ENCODE data around the gene AGR3. TPM values are rescaled to one million over a fixed set of nuclear protein-coding genes. Genes with fewer than 3 reads are reported as not detected.

The AGR3 gene
- total RNA-seq, 1 donor from 2014 or later, result not detected

GRCh38 chr7:16900209-16900768 is 18.5 kb upstream of the AGR3 start:
- Mint-ChIP-seq H3K4me3 (ENCODE audit: unreplicated experiment) (no peak overlapping the region), H3K27me3 (ENCODE audit: unreplicated experiment) (no peaks in the 10 kb centered on the region), H3K27ac (ENCODE audit: unreplicated experiment) (no peak overlapping the region), H3K9me3 (ENCODE audit: unreplicated experiment) (no peaks in the 10 kb centered on the region), H3K36me3 (ENCODE audit: low read depth, unreplicated experiment) (no peaks in the 10 kb centered on the region), H3K4me1 (ENCODE audit: unreplicated experiment) (peaks cover 3% of the 10 kb centered on the region)
- no peak for TF ChIP-seq CTCF (IDR thresholded peaks at IDR 0.05; ENCODE audit: unreplicated experiment)
- DNase-seq (ENCODE audit: low spot score), result no peak

GRCh38 chr7:16891874-16892643 is 10.3 kb upstream of the AGR3 start:
- peaks cover 2% of the 10 kb centered on the region for H3K4me1 Mint-ChIP-seq (ENCODE audit: unreplicated experiment)
- no peak overlapping the region for H3K27ac Mint-ChIP-seq (ENCODE audit: unreplicated experiment)
- H3K9me3 Mint-ChIP-seq (ENCODE audit: unreplicated experiment), result no peaks in the 10 kb centered on the region
- H3K4me3 Mint-ChIP-seq (ENCODE audit: unreplicated experiment), result no peak overlapping the region
- H3K27me3 Mint-ChIP-seq (ENCODE audit: unreplicated experiment), result no peaks in the 10 kb centered on the region
- no peaks in the 10 kb centered on the region for H3K36me3 Mint-ChIP-seq (ENCODE audit: low read depth, unreplicated experiment)
- TF ChIP-seq CTCF (IDR thresholded peaks at IDR 0.05; ENCODE audit: unreplicated experiment), result no peak
- DNase-seq (ENCODE audit: low spot score), result no peak

GRCh38 chr7:16891338-16891737 is 9.6 kb upstream of the AGR3 start:
- Mint-ChIP-seq H3K4me3 (ENCODE audit: unreplicated experiment) (no peak overlapping the region), H3K4me1 (ENCODE audit: unreplicated experiment) (peaks cover 2% of the 10 kb centered on the region), H3K27ac (ENCODE audit: unreplicated experiment) (no peak overlapping the region), H3K9me3 (ENCODE audit: unreplicated experiment) (no peaks in the 10 kb centered on the region), H3K27me3 (ENCODE audit: unreplicated experiment) (no peaks in the 10 kb centered on the region), H3K36me3 (ENCODE audit: low read depth, unreplicated experiment) (no peaks in the 10 kb centered on the region)
- DNase-seq (ENCODE audit: low spot score), result peak; percentile 37
- TF ChIP-seq CTCF (IDR thresholded peaks at IDR 0.05; ENCODE audit: unreplicated experiment), result no peak

- no peak overlapping the region for H3K27ac Mint-ChIP-seq (ENCODE audit: unreplicated experiment)
- DNase-seq (ENCODE audit: low spot score), result no peak
- TF ChIP-seq CTCF (IDR thresholded peaks at IDR 0.05; ENCODE audit: unreplicated experiment), result no peak
- H3K4me3 Mint-ChIP-seq (ENCODE audit: unreplicated experiment), result no peak overlapping the region
- no peaks in the 10 kb centered on the region for H3K27me3 Mint-ChIP-seq (ENCODE audit: unreplicated experiment)
- no peaks in the 10 kb centered on the region for H3K9me3 Mint-ChIP-seq (ENCODE audit: unreplicated experiment)
- H3K4me1 Mint-ChIP-seq (ENCODE audit: unreplicated experiment), result peaks cover 2% of the 10 kb centered on the region
- H3K36me3 Mint-ChIP-seq (ENCODE audit: low read depth, unreplicated experiment), result no peaks in the 10 kb centered on the region
These were observed 8.2 kb upstream of the AGR3 start for GRCh38 chr7:16889851-16890415.

GRCh38 chr7:16889305-16889704 is 7.5 kb upstream of the AGR3 start:
- no peaks in the 10 kb centered on the region for H3K36me3 Mint-ChIP-seq (ENCODE audit: low read depth, unreplicated experiment)
- H3K27ac Mint-ChIP-seq (ENCODE audit: unreplicated experiment), result no peak overlapping the region
- peaks cover 2% of the 10 kb centered on the region for H3K4me1 Mint-ChIP-seq (ENCODE audit: unreplicated experiment)
- H3K27me3 Mint-ChIP-seq (ENCODE audit: unreplicated experiment), result no peaks in the 10 kb centered on the region
- TF ChIP-seq CTCF (IDR thresholded peaks at IDR 0.05; ENCODE audit: unreplicated experiment), result no peak
- H3K9me3 Mint-ChIP-seq (ENCODE audit: unreplicated experiment), result no peaks in the 10 kb centered on the region
- H3K4me3 Mint-ChIP-seq (ENCODE audit: unreplicated experiment), result no peak overlapping the region
- DNase-seq (ENCODE audit: low spot score), result no peak

All from endothelial cell (in vitro differentiated cells).